H1 (cell line): ENCODE results near the gene DNLZ. TPM values are rescaled to one million over a fixed set of nuclear protein-coding genes. Genes with fewer than 3 reads are reported as not detected.
"Not testable (repeated sequence)": the region's sequence is repeated elsewhere in the genome, so short reads cannot be mapped to it uniquely, and the experiment has no call there.

Source experiments
- CTCF ChIA-PET: fragments of 300-600 bp; sonication (Branson Sonifier 250); formaldehyde crosslinking; loops from one replicate; lab custom pipeline; 2021; ENCODE audit not compliant: partially characterized antibody; lab: Charles Lee
- POLR2A ChIA-PET: fragments of 300-600 bp; sonication (Branson Sonifier 250); formaldehyde crosslinking; loops from one replicate; lab custom pipeline; 2021; ENCODE audit warnings: inconsistent platforms; ENCODE audit not compliant: partially characterized antibody; lab: Charles Lee
- DNase-seq, 2 experiments: peaks; one replicate each; pipeline versions ENCODE4 v3.0.0 to v3.0.0-alpha.2; 2010 to 2022; ENCODE audit warnings: low spot score in 2 of 2, low read depth in 1 of 2, mixed read lengths in 1 of 2
- FAIRE-seq: peaks from 2 replicates; lab custom pipeline; 2011; peaks lifted over from hg19 to GRCh38; lab: Jason Lieb, UNC
- H2AFZ ChIP-seq: 2 replicates; pipeline ENCODE4 v1.8.1; 2012; ENCODE audit warnings: low read length, inconsistent platforms
- H2AK5ac ChIP-seq: 2 replicates; pipeline ENCODE4 v1.6.1; 2013; ENCODE audit warnings: low read depth, low read length
- H2BK120ac ChIP-seq: replicated peaks from 2 replicates; pipeline ENCODE3; 2013; ENCODE audit warnings: low read depth, low read length, inconsistent platforms
- H2BK12ac ChIP-seq: 2 replicates; pipeline ENCODE4 v1.6.1; 2013; ENCODE audit warnings: low read depth, low read length
- H2BK15ac ChIP-seq: 2 replicates; pipeline ENCODE4 v1.6.1; 2013; ENCODE audit warnings: low read length
- H2BK20ac ChIP-seq: 2 replicates; pipeline ENCODE4 v1.6.1; 2013; ENCODE audit warnings: low read length
- H2BK5ac ChIP-seq: 2 replicates; pipeline ENCODE4 v1.6.1; 2013; ENCODE audit warnings: low read depth, low read length
- H3K14ac ChIP-seq: 2 replicates; pipeline ENCODE4 v1.6.1; 2013; ENCODE audit warnings: inconsistent platforms; ENCODE audit not compliant: insufficient read length
- H3K18ac ChIP-seq: 2 replicates; pipeline ENCODE4 v1.6.1; 2013; ENCODE audit warnings: low read length; ENCODE audit errors: extremely low read depth
- H3K23ac ChIP-seq: 2 replicates; pipeline ENCODE4 v1.6.1; 2013; ENCODE audit warnings: inconsistent platforms; ENCODE audit not compliant: insufficient read length
- H3K23me2 ChIP-seq: 2 replicates; pipeline ENCODE4 v1.6.1; 2013; ENCODE audit warnings: low read depth, low read length
- H3K27ac ChIP-seq: 2 replicates; pipeline ENCODE4 v1.6.1; 2011; ENCODE audit warnings: low read depth, low read length, inconsistent platforms
- H3K27me3 ChIP-seq, 4 experiments: replicated peaks in 1 of 4; 1 replicate in 1 of 4; 2 replicates in 3 of 4; pipeline versions ENCODE4 v1.6.1 to v1.8.1; 2011 to 2013; ENCODE audit warnings: low read length in 3 of 4, mild to moderate bottlenecking in 3 of 4, inconsistent platforms in 2 of 4, mixed read lengths in 2 of 4, moderate library complexity in 1 of 4; ENCODE audit not compliant: control insufficient read depth in 3 of 4, insufficient read depth in 3 of 4; ENCODE audit errors: extremely low read depth in 1 of 4
- H3K36me3 ChIP-seq, 4 experiments: 2 replicates each; pipeline versions ENCODE4 v1.6.1 to v1.8.1; 2011 to 2013; ENCODE audit warnings: mild to moderate bottlenecking in 4 of 4, low read length in 3 of 4, moderate library complexity in 2 of 4, control low read depth in 1 of 4, inconsistent platforms in 1 of 4; ENCODE audit not compliant: insufficient read depth in 4 of 4, control insufficient read depth in 2 of 4
- H3K4ac ChIP-seq: replicated peaks from 2 replicates; pipeline ENCODE3; 2013; ENCODE audit warnings: low read length, low read depth, mixed read lengths, inconsistent platforms; ENCODE audit not compliant: insufficient read length
- H3K4me1 ChIP-seq, 4 experiments: replicated peaks in 1 of 4; 1 replicate in 1 of 4; 2 replicates in 3 of 4; pipeline versions ENCODE4 v1.6.1 to v1.8.1; 2011 to 2013; ENCODE audit warnings: low read length in 3 of 4, inconsistent platforms in 2 of 4, mixed read lengths in 1 of 4; ENCODE audit not compliant: insufficient read depth in 4 of 4, control insufficient read depth in 3 of 4
- H3K4me2 ChIP-seq, 2 experiments: 2 replicates each; pipeline versions ENCODE4 v1.6.1 to v1.8.1; 2011 to 2013; ENCODE audit warnings: low read depth in 2 of 2, low read length in 2 of 2, control low read depth in 1 of 2, inconsistent platforms in 1 of 2, mild to moderate bottlenecking in 1 of 2; ENCODE audit not compliant: insufficient read depth in 1 of 2
- H3K4me3 ChIP-seq, 4 experiments: fragments of 200-600, 300-600 bp in 1 of 4; sonication (generic), shearing (Covaris generic), sonication (Bioruptor Twin) in 1 of 4; 2 replicates each; pipeline versions ENCODE4 v1.5.1 to v1.8.1; 2011 to 2016; ENCODE audit warnings: low read length in 4 of 4, low read depth in 3 of 4, control low read depth in 2 of 4, inconsistent platforms in 2 of 4, mild to moderate bottlenecking in 2 of 4, mixed read lengths in 1 of 4, moderate library complexity in 1 of 4; ENCODE audit not compliant: insufficient read depth in 2 of 4; ENCODE audit errors: extremely low read depth in 1 of 4
- H3K56ac ChIP-seq: replicated peaks from 2 replicates; pipeline ENCODE3; 2013; ENCODE audit warnings: low read depth, mild to moderate bottlenecking, mixed read lengths, low read length, inconsistent platforms; ENCODE audit not compliant: insufficient read length
- H3K79me1 ChIP-seq: 2 replicates; pipeline ENCODE4 v1.6.1; 2013; ENCODE audit warnings: low read depth, low read length, control low read depth
- H3K79me2 ChIP-seq, 2 experiments: 2 replicates each; pipeline versions ENCODE4 v1.6.1 to v1.8.1; 2012 to 2013; ENCODE audit warnings: low read length in 2 of 2, mild to moderate bottlenecking in 2 of 2, inconsistent platforms in 1 of 2; ENCODE audit not compliant: insufficient read depth in 2 of 2, control insufficient read depth in 1 of 2
- H3K9ac ChIP-seq, 4 experiments: replicated peaks in 1 of 4; 1 replicate in 1 of 4; 2 replicates in 3 of 4; pipeline versions ENCODE4 v1.6.1 to v1.8.1; 2011 to 2013; ENCODE audit warnings: low read depth in 3 of 4, low read length in 3 of 4, control low read depth in 2 of 4, mild to moderate bottlenecking in 2 of 4, moderate library complexity in 2 of 4, inconsistent platforms in 1 of 4; ENCODE audit errors: extremely low read depth in 1 of 4
- H3K9me3 ChIP-seq, 2 experiments: 2 replicates each; pipeline versions ENCODE4 v1.6.1 to v1.8.1; 2012 to 2013; ENCODE audit warnings: mild to moderate bottlenecking in 2 of 2, moderate library complexity in 2 of 2, control low read depth in 1 of 2, inconsistent platforms in 1 of 2, low read depth in 1 of 2, low read length in 1 of 2, mixed read lengths in 1 of 2; ENCODE audit not compliant: insufficient read depth in 2 of 2
- H4K20me1 ChIP-seq, 2 experiments: replicated peaks in 1 of 2; 2 replicates each; pipeline versions ENCODE3 to v1.8.1; 2011 to 2013; ENCODE audit warnings: inconsistent platforms in 2 of 2, low read length in 2 of 2, mild to moderate bottlenecking in 1 of 2; ENCODE audit not compliant: insufficient read depth in 2 of 2, control insufficient read depth in 1 of 2
- H4K5ac ChIP-seq: 2 replicates; pipeline ENCODE4 v1.6.1; 2013; ENCODE audit warnings: low read length, low read depth, mixed read lengths, inconsistent platforms; ENCODE audit not compliant: insufficient read length
- H4K8ac ChIP-seq: 2 replicates; pipeline ENCODE4 v1.8.0; 2013; ENCODE audit warnings: mild to moderate bottlenecking, moderate library complexity, low read length, inconsistent platforms; ENCODE audit not compliant: insufficient read depth; ENCODE audit errors: extremely low read depth
- H4K91ac ChIP-seq: replicated peaks from 2 replicates; pipeline ENCODE3; 2013; ENCODE audit warnings: low read length, mixed read lengths, inconsistent platforms; ENCODE audit not compliant: insufficient read length
- WGBS, 2 experiments: shearing (Covaris generic) in 1 of 2; methylation state at CpG; one replicate each; pipeline versions ENCODE4 v1.1.6 to v1.1.7; 2013 to 2015; ENCODE audit warnings: low lambda C conversion rate in 2 of 2, mixed read lengths in 2 of 2, inconsistent platforms in 1 of 2, low coverage in 1 of 2, missing lambda C conversion rate in 1 of 2; ENCODE audit not compliant: insufficient replicate concordance in 2 of 2, insufficient coverage in 1 of 2, insufficient read length in 1 of 2; ENCODE audit errors: extremely low coverage in 1 of 2, missing lambda C conversion rate in 1 of 2; 5-methylcytosine and 5-hydroxymethylcytosine counted together
- polyA plus RNA-seq, 7 experiments: library from polyadenylated mRNA; depleted of rRNA in 3 of 7; stranded (reverse) in 5 of 7; unstranded in 2 of 7; fragments of >200 nt in 5 of 7; fragments of 200-250 nt in 2 of 7; gene quantifications; 1 replicate in 5 of 7; 2 replicates in 1 of 7; 4 replicates in 1 of 7; pipeline versions ENCODE4 v1.2.1 to v1.2.3, GENCODE V29; 2011 to 2013; ENCODE audit warnings: missing spikeins in 2 of 7, mixed read lengths in 2 of 7
- total RNA-seq: library from RNA; stranded (reverse); fragmentation: NEBNext Ultra II Directional; extraction: Animal tissue kit (Norgen Biotek cat#: 25700); gene quantifications from 2 replicates; pipeline ENCODE4 v1.2.1, GENCODE V29; 2021

Gene DNLZ
- total and polyA plus RNA-seq, 2 of the 8 experiments (the other 6 are each of a cell fraction or from before 2014, with no cell fraction given): 11.6 to 17.9 TPM

- H4K91ac ChIP-seq, H3K4me2 ChIP-seq, H2AK5ac ChIP-seq, H3K4ac ChIP-seq, H3K18ac ChIP-seq, H3K27me3 ChIP-seq, H2BK5ac ChIP-seq, H2BK12ac ChIP-seq, FAIRE-seq, H4K8ac ChIP-seq, H3K9me3 ChIP-seq, H3K27ac ChIP-seq, DNase-seq, H2BK15ac ChIP-seq, H3K23ac ChIP-seq, H2BK20ac ChIP-seq, H4K5ac ChIP-seq, H3K4me3 ChIP-seq, H3K14ac ChIP-seq, H2AFZ ChIP-seq, H3K56ac ChIP-seq, H3K9ac ChIP-seq, H2BK120ac ChIP-seq, H3K23me2 ChIP-seq, H3K4me1 ChIP-seq: not testable (repeated sequence)
- Histone ChIP-seq H3K79me2 (peaks cover 11 to 34% of the 10 kb centered on the region in 2 experiments), H3K36me3 (peaks cover 14 to 51% (median 36%) of the 10 kb centered on the region in 4 experiments), H4K20me1 (peaks cover 5 to 11% of the 10 kb centered on the region in 2 experiments), H3K79me1 (peaks cover 20% of the 10 kb centered on the region)
- 92% methylated on average over 28 of the region's 28 CpGs; no CpG with 5 or more reads in 1 of the 2 experiments for WGBS, 2 experiments
- ChIA-PET CTCF (interaction anchor here (0.9 kb wide), 1 partner anchor 23 kb away, joined by 3 read pairs; no protein-coding TSS in a partner anchor), POLR2A (interaction anchor here (1.2 to 8.0 kb wide), 4 partner anchors 9 to 32 kb away, joined by 3 to 123 read pairs (median 6); partner anchors contain the start of gene SNAPC4)
These were observed 43.5 kb upstream of the DNLZ start for GRCh38 chr9:136407061-136407460.

DNA sequence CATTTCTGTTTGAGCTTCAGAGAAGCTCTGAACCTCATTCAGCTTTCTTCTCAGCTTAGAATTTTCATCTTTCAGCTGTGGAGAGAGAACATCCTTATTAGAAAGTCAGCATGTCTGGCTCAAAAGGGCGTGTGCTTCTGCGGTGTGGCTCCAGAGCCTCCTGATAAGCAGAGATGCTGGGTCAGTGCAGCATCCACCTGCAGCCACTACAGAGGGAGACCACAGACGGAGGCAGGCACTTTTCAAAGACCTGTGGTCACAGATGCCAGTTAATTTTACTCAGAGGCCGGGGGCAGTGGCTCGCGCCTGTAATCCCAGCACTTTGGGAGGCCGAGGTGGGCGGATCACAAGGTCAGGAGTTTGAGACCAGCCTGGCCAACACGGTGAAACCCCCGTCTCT is 42.4 kb upstream of the DNLZ start:
- WGBS, 2 experiments: 94% methylated on average over 10 of the region's 10 CpGs; no CpG with 5 or more reads in 1 of the 2 experiments
- FAIRE-seq: not testable (repeated sequence)

More for the DNA sequence above, 42.4 kb upstream of the DNLZ start:
- not testable (repeated sequence) for H3K14ac ChIP-seq, H3K27ac ChIP-seq, H2BK15ac ChIP-seq, H3K9me3 ChIP-seq, DNase-seq, H3K4me3 ChIP-seq, H4K91ac ChIP-seq, H3K56ac ChIP-seq, H3K4me1 ChIP-seq, H3K4ac ChIP-seq, H2BK20ac ChIP-seq, H2AK5ac ChIP-seq, H3K27me3 ChIP-seq, H3K9ac ChIP-seq, H3K4me2 ChIP-seq, H2BK5ac ChIP-seq, H2BK12ac ChIP-seq, H4K20me1 ChIP-seq, H3K23me2 ChIP-seq, H3K18ac ChIP-seq, H2AFZ ChIP-seq, H4K8ac ChIP-seq, H4K5ac ChIP-seq, H3K23ac ChIP-seq, H2BK120ac ChIP-seq
- ChIA-PET POLR2A (interaction anchor here (0.8 to 1.6 kb wide), 3 partner anchors 12 to 66 kb away, joined by 3 to 7 read pairs (median 4); no protein-coding TSS in a partner anchor), CTCF (interaction anchor here (1.3 kb wide), 1 partner anchor 288 kb away, joined by 3 read pairs; no protein-coding TSS in a partner anchor)
- Histone ChIP-seq H3K36me3 (peaks cover 14 to 53% (median 36%) of the 10 kb centered on the region in 4 experiments; a peak in 7 of 8 replicates), H3K79me1 (peaks cover 13% of the 10 kb centered on the region), H3K79me2 (peaks cover 2 to 22% of the 10 kb centered on the region in 2 experiments; a peak in 3 of 4 replicates)
